RWPE2 (cell line): ENCODE measurements around the gene PCDH1.

Experiments used
- ATAC-seq: fragments of 200-7000 bp; cut with Tn5 transposase; 3 replicates; pipeline ENCODE4 v1.9.1; 2021; ENCODE audit warnings: low read depth
- DNase-seq: peaks from one replicate; pipeline ENCODE4 v3.0.0-alpha.2; 2020; ENCODE audit warnings: low spot score
- H3K27ac ChIP-seq: fragments of 450-650 bp; 2 replicates; pipeline ENCODE4 v1.5.1; 2017; ENCODE audit warnings: mild to moderate bottlenecking; ENCODE audit not compliant: poor library complexity, severe bottlenecking
- H3K27me3 ChIP-seq: fragments of 250-450 bp; sonication (Bioruptor Pico); 2 replicates; pipeline ENCODE4 v1.5.1; 2021; ENCODE audit warnings: mild to moderate bottlenecking, moderate library complexity; ENCODE audit not compliant: insufficient read depth, poor library complexity, severe bottlenecking
- H3K36me3 ChIP-seq: fragments of 250-450 bp; sonication (Bioruptor Pico); 2 replicates; pipeline ENCODE4 v1.5.1; 2020; ENCODE audit warnings: low read depth, mild to moderate bottlenecking, moderate library complexity
- H3K4me1 ChIP-seq: fragments of 250-450 bp; sonication (Bioruptor Pico); 2 replicates; pipeline ENCODE4 v1.5.1; 2021; ENCODE audit warnings: mild to moderate bottlenecking, moderate library complexity; ENCODE audit not compliant: insufficient read depth, poor library complexity, severe bottlenecking
- H3K4me3 ChIP-seq: fragments of 250-450 bp; sonication (Bioruptor Pico); 2 replicates; pipeline ENCODE4 v1.5.1; 2021; ENCODE audit warnings: mild to moderate bottlenecking, moderate library complexity; ENCODE audit not compliant: severe bottlenecking
- H3K9me3 ChIP-seq: fragments of 250-450 bp; sonication (Bioruptor Pico); 2 replicates; pipeline ENCODE4 v1.5.1; 2021; ENCODE audit warnings: mild to moderate bottlenecking, moderate library complexity; ENCODE audit not compliant: severe bottlenecking
- CTCF ChIP-seq: fragments of 450-650 bp; IDR thresholded peaks from one replicate; pipeline ENCODE4 v1.5.1; 2017; ENCODE audit warnings: mild to moderate bottlenecking, moderate library complexity; ENCODE audit not compliant: poor library complexity, severe bottlenecking

The PCDH1 gene

GRCh38 chr5:141839015-141839513 is 39.1 kb downstream of the PCDH1 start:
- Histone ChIP-seq H3K27ac (no peak overlapping the region), H3K4me1 (peaks cover 11% of the 10 kb centered on the region), H3K36me3 (no peaks in the 10 kb centered on the region), H3K9me3 (no peaks in the 10 kb centered on the region), H3K27me3 (no peaks in the 10 kb centered on the region), H3K4me3 (no peak overlapping the region)
- TF ChIP-seq CTCF, result no peak
- DNase-seq, result no peak
- no peak for ATAC-seq

GRCh38 chr5:141838326-141839014 is 39.7 kb downstream of the PCDH1 start:
- no peaks in the 10 kb centered on the region for H3K9me3 ChIP-seq
- H3K27ac ChIP-seq, result no peak overlapping the region
- no peak for ATAC-seq
- TF ChIP-seq CTCF, result no peak
- H3K36me3 ChIP-seq, result no peaks in the 10 kb centered on the region
- H3K27me3 ChIP-seq, result no peaks in the 10 kb centered on the region
- no peak for DNase-seq
- H3K4me3 ChIP-seq, result no peak overlapping the region
- peaks cover 12% of the 10 kb centered on the region for H3K4me1 ChIP-seq

- Histone ChIP-seq H3K27ac (no peak overlapping the region), H3K36me3 (no peaks in the 10 kb centered on the region), H3K4me3 (no peak overlapping the region), H3K27me3 (no peaks in the 10 kb centered on the region), H3K4me1 (peaks cover 10% of the 10 kb centered on the region), H3K9me3 (no peaks in the 10 kb centered on the region)
- no peak for TF ChIP-seq CTCF
- no peak for ATAC-seq
- no peak for DNase-seq
Measured at GRCh38 chr5:141835928-141836670, 42.1 kb downstream of the PCDH1 start.

- H3K27ac ChIP-seq, result peak overlapping the region; percentile 41
- ATAC-seq (no peak), DNase-seq (no peak)
- no peak for TF ChIP-seq CTCF
- H3K4me3 ChIP-seq, result no peak overlapping the region
- no peaks in the 10 kb centered on the region for H3K36me3 ChIP-seq
- H3K27me3 ChIP-seq, result no peaks in the 10 kb centered on the region
- peaks cover 10% of the 10 kb centered on the region for H3K4me1 ChIP-seq
- H3K9me3 ChIP-seq, result no peaks in the 10 kb centered on the region
Measured at GRCh38 chr5:141834331-141834730, 43.9 kb downstream of the PCDH1 start.
